Parathyroid adenoma (tissue), 2 donors: Measurements from ENCODE around the gene RAET1L.
"Not testable (repeated sequence)": the region's sequence is repeated elsewhere in the genome, so short reads cannot be mapped to it uniquely, and the experiment has no call there.

Experiments used
- H2AFZ ChIP-seq: fragments of 300-600 bp; sonication (generic); one replicate; pipeline ENCODE4 v1.7.0; 2017; ENCODE audit warnings: antibody characterized with exemption, mild to moderate bottlenecking
- H3K27ac ChIP-seq: fragments of 300-600 bp; sonication (generic); one replicate; pipeline ENCODE4 v1.7.0; 2017
- H3K27me3 ChIP-seq: fragments of 300-600 bp; sonication (generic); one replicate; pipeline ENCODE4 v1.7.0; 2017; ENCODE audit warnings: low read length; ENCODE audit not compliant: control insufficient read depth, insufficient read depth
- H3K36me3 ChIP-seq: fragments of 300-600 bp; sonication (generic); one replicate; pipeline ENCODE4 v1.7.0; 2017; ENCODE audit warnings: low read length; ENCODE audit not compliant: control insufficient read depth, insufficient read depth
- H3K4me1 ChIP-seq: fragments of 300-600 bp; sonication (generic); one replicate; pipeline ENCODE4 v1.7.0; 2017; ENCODE audit warnings: control low read depth
- H3K4me2 ChIP-seq: fragments of 300-600 bp; sonication (generic); one replicate; pipeline ENCODE4 v1.7.0; 2017; ENCODE audit warnings: low read length
- H3K4me3 ChIP-seq: fragments of 300-600 bp; sonication (generic); one replicate; pipeline ENCODE4 v1.7.0; 2017; ENCODE audit warnings: low read depth, low read length
- H3K79me2 ChIP-seq: fragments of 300-600 bp; sonication (generic); one replicate; pipeline ENCODE4 v1.7.0; 2017; ENCODE audit warnings: control low read depth
- H3K9ac ChIP-seq: fragments of 300-600 bp; sonication (generic); one replicate; pipeline ENCODE4 v1.7.0; 2017; ENCODE audit warnings: mild to moderate bottlenecking
- H3K9me3 ChIP-seq: fragments of 300-600 bp; sonication (generic); one replicate; pipeline ENCODE4 v1.7.0; 2017; ENCODE audit warnings: low read length; ENCODE audit not compliant: control insufficient read depth
- TF ChIP-seq, protein P1 (sequence below): fragments of 300-600 bp; sonication (generic); IDR thresholded peaks from one replicate; pipeline ENCODE4 v1.7.0; 2017; ENCODE audit warnings: antibody characterized with exemption, mild to moderate bottlenecking
- donor health status: primary hyperparathyroidism.

RAET1L gene

DNA sequence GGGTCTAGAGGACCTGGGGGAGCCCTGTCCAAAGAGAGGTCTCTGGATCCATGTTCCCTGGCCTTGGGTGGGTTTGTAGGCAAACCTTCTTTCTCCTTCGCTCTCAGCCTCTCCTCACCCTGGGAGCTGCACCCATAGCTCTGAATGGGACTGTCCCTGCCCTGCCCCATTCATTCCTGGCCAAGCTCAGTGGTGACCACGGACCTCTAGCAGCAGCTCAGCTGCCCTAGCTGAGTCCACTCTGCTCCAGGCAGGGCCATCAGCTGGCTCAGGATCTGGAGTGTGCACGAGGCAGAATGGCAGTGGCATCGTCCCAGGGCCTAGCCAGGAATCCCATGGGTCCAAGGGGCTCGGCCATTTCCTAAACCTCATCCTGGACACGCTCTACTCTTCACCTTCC is 38.3 kb upstream of the RAET1L start:
- Histone ChIP-seq H3K27ac (no peak overlapping the region), H3K79me2 (no peaks in the 10 kb centered on the region), H3K36me3 (no peaks in the 10 kb centered on the region), H3K9ac (no peak overlapping the region), H3K9me3 (no peaks in the 10 kb centered on the region), H3K27me3 (no peaks in the 10 kb centered on the region), H3K4me1 (no peaks in the 10 kb centered on the region), H3K4me2 (no peak overlapping the region), H3K4me3 (no peak overlapping the region), H2AFZ (no peak overlapping the region)
- TF ChIP-seq, protein P1, sequence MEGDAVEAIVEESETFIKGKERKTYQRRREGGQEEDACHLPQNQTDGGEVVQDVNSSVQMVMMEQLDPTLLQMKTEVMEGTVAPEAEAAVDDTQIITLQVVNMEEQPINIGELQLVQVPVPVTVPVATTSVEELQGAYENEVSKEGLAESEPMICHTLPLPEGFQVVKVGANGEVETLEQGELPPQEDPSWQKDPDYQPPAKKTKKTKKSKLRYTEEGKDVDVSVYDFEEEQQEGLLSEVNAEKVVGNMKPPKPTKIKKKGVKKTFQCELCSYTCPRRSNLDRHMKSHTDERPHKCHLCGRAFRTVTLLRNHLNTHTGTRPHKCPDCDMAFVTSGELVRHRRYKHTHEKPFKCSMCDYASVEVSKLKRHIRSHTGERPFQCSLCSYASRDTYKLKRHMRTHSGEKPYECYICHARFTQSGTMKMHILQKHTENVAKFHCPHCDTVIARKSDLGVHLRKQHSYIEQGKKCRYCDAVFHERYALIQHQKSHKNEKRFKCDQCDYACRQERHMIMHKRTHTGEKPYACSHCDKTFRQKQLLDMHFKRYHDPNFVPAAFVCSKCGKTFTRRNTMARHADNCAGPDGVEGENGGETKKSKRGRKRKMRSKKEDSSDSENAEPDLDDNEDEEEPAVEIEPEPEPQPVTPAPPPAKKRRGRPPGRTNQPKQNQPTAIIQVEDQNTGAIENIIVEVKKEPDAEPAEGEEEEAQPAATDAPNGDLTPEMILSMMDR, result no peak

DNA sequence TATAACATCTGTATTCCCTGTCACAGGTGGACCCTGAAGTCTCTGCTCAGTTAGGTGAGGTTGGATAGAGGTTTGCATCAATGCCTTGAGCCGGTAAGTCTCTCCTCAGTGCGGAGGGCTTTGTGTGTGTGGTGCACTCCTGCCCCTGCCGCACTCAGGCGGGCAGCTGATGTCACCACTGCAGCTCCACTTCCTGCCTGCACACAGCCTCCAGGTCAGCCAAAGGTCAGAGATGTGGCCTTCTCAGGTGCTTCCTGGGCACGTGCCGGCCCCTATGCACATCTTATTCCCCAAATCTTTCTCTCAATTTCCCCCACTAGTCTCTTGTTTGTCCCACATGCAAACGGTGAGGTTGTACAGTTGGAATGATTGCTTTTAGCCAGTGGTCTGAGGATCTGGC is 34.6 kb upstream of the RAET1L start:
- H3K4me1 ChIP-seq, H3K4me2 ChIP-seq, H3K79me2 ChIP-seq, H3K36me3 ChIP-seq, H3K9me3 ChIP-seq, H3K4me3 ChIP-seq, H3K27ac ChIP-seq, H3K27me3 ChIP-seq, H2AFZ ChIP-seq, H3K9ac ChIP-seq: not testable (repeated sequence)

DNA sequence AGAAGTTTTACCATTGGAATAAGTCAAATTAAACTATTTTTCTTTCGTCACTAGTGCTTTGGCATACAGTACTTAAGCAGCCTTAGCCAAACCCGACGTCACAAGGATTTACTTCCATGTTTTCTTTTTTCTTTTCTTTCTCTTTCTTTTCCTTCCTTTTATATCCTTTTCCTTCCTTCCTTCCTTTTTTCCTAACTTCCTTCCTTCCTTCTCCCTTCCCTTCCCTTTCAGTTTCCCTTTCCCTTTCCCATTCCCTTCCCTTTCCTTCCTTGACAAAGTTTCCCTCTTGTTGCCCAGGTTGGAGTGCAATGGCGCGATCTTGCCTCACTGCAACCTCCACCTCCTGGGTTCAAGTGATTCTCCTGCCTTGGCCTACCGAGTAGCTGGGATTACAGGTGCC is 33.7 kb upstream of the RAET1L start:
- no peaks in the 10 kb centered on the region for H3K9me3 ChIP-seq

DNA sequence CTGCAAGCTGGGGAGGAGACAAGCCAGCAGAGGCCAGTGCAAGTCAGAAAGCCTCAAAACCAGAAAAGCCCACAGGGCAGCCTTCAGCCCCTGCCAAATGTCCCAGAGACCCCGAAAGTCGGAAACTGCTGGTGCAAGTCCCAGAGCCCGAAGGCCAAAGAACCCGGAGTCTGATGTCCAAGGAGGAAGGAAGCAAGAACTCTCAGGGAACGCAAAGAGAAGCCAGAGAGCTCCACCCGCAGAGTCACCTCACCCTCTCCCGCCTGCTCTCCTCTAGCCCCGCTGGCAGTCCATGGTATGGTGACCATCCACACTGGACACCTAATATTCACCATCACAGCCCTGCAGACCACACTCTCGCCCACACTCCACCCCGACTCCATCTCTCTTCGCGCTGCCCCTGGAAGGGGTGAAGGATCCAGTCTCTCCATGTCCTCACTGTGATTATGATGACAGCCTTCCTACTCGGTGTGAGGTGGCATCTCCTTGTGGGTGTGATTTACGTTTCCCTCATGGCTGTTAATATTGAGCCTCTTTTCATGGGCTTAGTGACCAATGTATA is 33.0 kb upstream of the RAET1L start:
- TF ChIP-seq, protein P1, result no peak
- Histone ChIP-seq H3K9me3 (no peaks in the 10 kb centered on the region), H3K4me1 (no peaks in the 10 kb centered on the region), H2AFZ (no peak overlapping the region), H3K79me2 (no peaks in the 10 kb centered on the region), H3K4me2 (no peak overlapping the region), H3K27ac (no peak overlapping the region), H3K9ac (no peak overlapping the region), H3K36me3 (no peaks in the 10 kb centered on the region), H3K27me3 (no peaks in the 10 kb centered on the region), H3K4me3 (no peak overlapping the region)

More for the DNA sequence above, 33.7 kb upstream of the RAET1L start:
- Histone ChIP-seq H3K4me3 (no peak overlapping the region), H3K79me2 (no peaks in the 10 kb centered on the region), H3K4me1 (no peaks in the 10 kb centered on the region), H3K4me2 (no peak overlapping the region), H3K27ac (no peak overlapping the region), H3K36me3 (no peaks in the 10 kb centered on the region), H2AFZ (no peak overlapping the region), H3K27me3 (no peaks in the 10 kb centered on the region), H3K9ac (no peak overlapping the region)
- TF ChIP-seq, protein P1, result no peak

DNA sequence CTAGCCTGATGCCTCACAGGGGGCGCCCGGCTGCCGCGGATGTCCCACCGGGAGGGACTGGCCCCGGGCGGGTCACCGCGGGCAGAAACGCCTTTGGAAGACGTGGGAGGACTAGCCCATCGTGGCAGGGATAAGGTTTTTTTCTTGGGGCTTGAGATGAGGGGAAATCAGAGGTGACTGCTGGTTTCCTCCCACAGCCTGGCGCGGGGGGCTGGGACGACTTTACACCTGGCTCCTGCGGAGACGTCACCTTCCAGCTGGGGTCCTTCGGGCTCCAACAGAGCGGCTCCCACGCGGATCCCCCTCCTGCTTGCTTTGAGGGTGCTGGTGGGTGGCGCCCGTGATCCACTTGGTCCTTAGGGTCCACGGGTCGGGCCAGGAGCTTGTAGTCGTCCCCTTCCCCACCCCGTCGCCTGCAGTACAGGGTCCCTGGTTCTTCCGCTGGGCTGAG is 32.2 kb upstream of the RAET1L start:
- no peak overlapping the region for H3K4me3 ChIP-seq
- H3K9ac ChIP-seq, result no peak overlapping the region
- TF ChIP-seq, protein P1, result no peak
- no peaks in the 10 kb centered on the region for H3K9me3 ChIP-seq
- no peak overlapping the region for H3K4me2 ChIP-seq
- no peaks in the 10 kb centered on the region for H3K36me3 ChIP-seq
- no peaks in the 10 kb centered on the region for H3K79me2 ChIP-seq
- H2AFZ ChIP-seq, result no peak overlapping the region
- H3K27me3 ChIP-seq, result no peaks in the 10 kb centered on the region
- H3K4me1 ChIP-seq, result no peaks in the 10 kb centered on the region
- no peak overlapping the region for H3K27ac ChIP-seq
